ENCODE results near the gene VPS13D.

- TF ChIP-seq ZNF274 (IDR thresholded peaks at IDR 0.05; ENCODE audit: low read depth, low read length) (no peak), SUZ12 (IDR thresholded peaks at IDR 0.05; ENCODE audit: extremely low read depth, insufficient read depth, insufficient read length) (no peak), YY1 (IDR thresholded peaks at IDR 0.05; ENCODE audit: insufficient read depth, insufficient read length) (no peak)
These were observed 186.3 kb downstream of the VPS13D start for GRCh38 chr1:12416101-12416500.

Data from NT2/D1 (cell line).